H1 (cell line): Measurements from ENCODE around the gene NOM1. TPM values are rescaled to one million over a fixed set of nuclear protein-coding genes. Genes with fewer than 3 reads are reported as not detected.

ENCODE experiments used
- CTCF ChIA-PET: fragments of 300-600 bp; sonication (Branson Sonifier 250); formaldehyde crosslinking; loops from one replicate; lab custom pipeline; 2021; ENCODE audit not compliant: partially characterized antibody; lab: Charles Lee
- POLR2A ChIA-PET: fragments of 300-600 bp; sonication (Branson Sonifier 250); formaldehyde crosslinking; loops from one replicate; lab custom pipeline; 2021; ENCODE audit warnings: inconsistent platforms; ENCODE audit not compliant: partially characterized antibody; lab: Charles Lee
- DNase-seq, 2 experiments: peaks; one replicate each; pipeline versions ENCODE4 v3.0.0 to v3.0.0-alpha.2; 2010 to 2022; ENCODE audit warnings: low spot score in 2 of 2, low read depth in 1 of 2, mixed read lengths in 1 of 2
- FAIRE-seq: peaks from 2 replicates; lab custom pipeline; 2011; peaks lifted over from hg19 to GRCh38; lab: Jason Lieb, UNC
- H2AFZ ChIP-seq: 2 replicates; pipeline ENCODE4 v1.8.1; 2012; ENCODE audit warnings: low read length, inconsistent platforms
- H2AK5ac ChIP-seq: 2 replicates; pipeline ENCODE4 v1.6.1; 2013; ENCODE audit warnings: low read depth, low read length
- H2BK120ac ChIP-seq: replicated peaks from 2 replicates; pipeline ENCODE3; 2013; ENCODE audit warnings: low read depth, low read length, inconsistent platforms
- H2BK12ac ChIP-seq: 2 replicates; pipeline ENCODE4 v1.6.1; 2013; ENCODE audit warnings: low read depth, low read length
- H2BK15ac ChIP-seq: 2 replicates; pipeline ENCODE4 v1.6.1; 2013; ENCODE audit warnings: low read length
- H2BK20ac ChIP-seq: 2 replicates; pipeline ENCODE4 v1.6.1; 2013; ENCODE audit warnings: low read length
- H2BK5ac ChIP-seq: 2 replicates; pipeline ENCODE4 v1.6.1; 2013; ENCODE audit warnings: low read depth, low read length
- H3K14ac ChIP-seq: 2 replicates; pipeline ENCODE4 v1.6.1; 2013; ENCODE audit warnings: inconsistent platforms; ENCODE audit not compliant: insufficient read length
- H3K18ac ChIP-seq: 2 replicates; pipeline ENCODE4 v1.6.1; 2013; ENCODE audit warnings: low read length; ENCODE audit errors: extremely low read depth
- H3K23ac ChIP-seq: 2 replicates; pipeline ENCODE4 v1.6.1; 2013; ENCODE audit warnings: inconsistent platforms; ENCODE audit not compliant: insufficient read length
- H3K23me2 ChIP-seq: 2 replicates; pipeline ENCODE4 v1.6.1; 2013; ENCODE audit warnings: low read depth, low read length
- H3K27ac ChIP-seq: 2 replicates; pipeline ENCODE4 v1.6.1; 2011; ENCODE audit warnings: low read depth, low read length, inconsistent platforms
- H3K27me3 ChIP-seq, 4 experiments: replicated peaks in 1 of 4; 1 replicate in 1 of 4; 2 replicates in 3 of 4; pipeline versions ENCODE4 v1.6.1 to v1.8.1; 2011 to 2013; ENCODE audit warnings: low read length in 3 of 4, mild to moderate bottlenecking in 3 of 4, inconsistent platforms in 2 of 4, mixed read lengths in 2 of 4, moderate library complexity in 1 of 4; ENCODE audit not compliant: control insufficient read depth in 3 of 4, insufficient read depth in 3 of 4; ENCODE audit errors: extremely low read depth in 1 of 4
- H3K36me3 ChIP-seq, 4 experiments: 2 replicates each; pipeline versions ENCODE4 v1.6.1 to v1.8.1; 2011 to 2013; ENCODE audit warnings: mild to moderate bottlenecking in 4 of 4, low read length in 3 of 4, moderate library complexity in 2 of 4, control low read depth in 1 of 4, inconsistent platforms in 1 of 4; ENCODE audit not compliant: insufficient read depth in 4 of 4, control insufficient read depth in 2 of 4
- H3K4ac ChIP-seq: replicated peaks from 2 replicates; pipeline ENCODE3; 2013; ENCODE audit warnings: low read length, low read depth, mixed read lengths, inconsistent platforms; ENCODE audit not compliant: insufficient read length
- H3K4me1 ChIP-seq, 4 experiments: replicated peaks in 1 of 4; 1 replicate in 1 of 4; 2 replicates in 3 of 4; pipeline versions ENCODE4 v1.6.1 to v1.8.1; 2011 to 2013; ENCODE audit warnings: low read length in 3 of 4, inconsistent platforms in 2 of 4, mixed read lengths in 1 of 4; ENCODE audit not compliant: insufficient read depth in 4 of 4, control insufficient read depth in 3 of 4
- H3K4me2 ChIP-seq, 2 experiments: 2 replicates each; pipeline versions ENCODE4 v1.6.1 to v1.8.1; 2011 to 2013; ENCODE audit warnings: low read depth in 2 of 2, low read length in 2 of 2, control low read depth in 1 of 2, inconsistent platforms in 1 of 2, mild to moderate bottlenecking in 1 of 2; ENCODE audit not compliant: insufficient read depth in 1 of 2
- H3K4me3 ChIP-seq, 4 experiments: fragments of 200-600, 300-600 bp in 1 of 4; sonication (generic), shearing (Covaris generic), sonication (Bioruptor Twin) in 1 of 4; 2 replicates each; pipeline versions ENCODE4 v1.5.1 to v1.8.1; 2011 to 2016; ENCODE audit warnings: low read length in 4 of 4, low read depth in 3 of 4, control low read depth in 2 of 4, inconsistent platforms in 2 of 4, mild to moderate bottlenecking in 2 of 4, mixed read lengths in 1 of 4, moderate library complexity in 1 of 4; ENCODE audit not compliant: insufficient read depth in 2 of 4; ENCODE audit errors: extremely low read depth in 1 of 4
- H3K56ac ChIP-seq: replicated peaks from 2 replicates; pipeline ENCODE3; 2013; ENCODE audit warnings: low read depth, mild to moderate bottlenecking, mixed read lengths, low read length, inconsistent platforms; ENCODE audit not compliant: insufficient read length
- H3K79me1 ChIP-seq: 2 replicates; pipeline ENCODE4 v1.6.1; 2013; ENCODE audit warnings: low read depth, low read length, control low read depth
- H3K79me2 ChIP-seq, 2 experiments: 2 replicates each; pipeline versions ENCODE4 v1.6.1 to v1.8.1; 2012 to 2013; ENCODE audit warnings: low read length in 2 of 2, mild to moderate bottlenecking in 2 of 2, inconsistent platforms in 1 of 2; ENCODE audit not compliant: insufficient read depth in 2 of 2, control insufficient read depth in 1 of 2
- H3K9ac ChIP-seq, 4 experiments: replicated peaks in 1 of 4; 1 replicate in 1 of 4; 2 replicates in 3 of 4; pipeline versions ENCODE4 v1.6.1 to v1.8.1; 2011 to 2013; ENCODE audit warnings: low read depth in 3 of 4, low read length in 3 of 4, control low read depth in 2 of 4, mild to moderate bottlenecking in 2 of 4, moderate library complexity in 2 of 4, inconsistent platforms in 1 of 4; ENCODE audit errors: extremely low read depth in 1 of 4
- H3K9me3 ChIP-seq, 2 experiments: 2 replicates each; pipeline versions ENCODE4 v1.6.1 to v1.8.1; 2012 to 2013; ENCODE audit warnings: mild to moderate bottlenecking in 2 of 2, moderate library complexity in 2 of 2, control low read depth in 1 of 2, inconsistent platforms in 1 of 2, low read depth in 1 of 2, low read length in 1 of 2, mixed read lengths in 1 of 2; ENCODE audit not compliant: insufficient read depth in 2 of 2
- H4K20me1 ChIP-seq, 2 experiments: replicated peaks in 1 of 2; 2 replicates each; pipeline versions ENCODE3 to v1.8.1; 2011 to 2013; ENCODE audit warnings: inconsistent platforms in 2 of 2, low read length in 2 of 2, mild to moderate bottlenecking in 1 of 2; ENCODE audit not compliant: insufficient read depth in 2 of 2, control insufficient read depth in 1 of 2
- H4K5ac ChIP-seq: 2 replicates; pipeline ENCODE4 v1.6.1; 2013; ENCODE audit warnings: low read length, low read depth, mixed read lengths, inconsistent platforms; ENCODE audit not compliant: insufficient read length
- H4K8ac ChIP-seq: 2 replicates; pipeline ENCODE4 v1.8.0; 2013; ENCODE audit warnings: mild to moderate bottlenecking, moderate library complexity, low read length, inconsistent platforms; ENCODE audit not compliant: insufficient read depth; ENCODE audit errors: extremely low read depth
- H4K91ac ChIP-seq: replicated peaks from 2 replicates; pipeline ENCODE3; 2013; ENCODE audit warnings: low read length, mixed read lengths, inconsistent platforms; ENCODE audit not compliant: insufficient read length
- CTBP2 ChIP-seq: IDR thresholded peaks from 2 replicates; pipeline ENCODE4 v1.7.0; 2011; ENCODE audit warnings: borderline replicate concordance, mild to moderate bottlenecking, moderate library complexity, mixed read lengths, low read length; ENCODE audit not compliant: insufficient read depth, insufficient read length
- WGBS, 2 experiments: shearing (Covaris generic) in 1 of 2; methylation state at CpG; one replicate each; pipeline versions ENCODE4 v1.1.6 to v1.1.7; 2013 to 2015; ENCODE audit warnings: low lambda C conversion rate in 2 of 2, mixed read lengths in 2 of 2, inconsistent platforms in 1 of 2, low coverage in 1 of 2, missing lambda C conversion rate in 1 of 2; ENCODE audit not compliant: insufficient replicate concordance in 2 of 2, insufficient coverage in 1 of 2, insufficient read length in 1 of 2; ENCODE audit errors: extremely low coverage in 1 of 2, missing lambda C conversion rate in 1 of 2; 5-methylcytosine and 5-hydroxymethylcytosine counted together
- polyA plus RNA-seq, 7 experiments: library from polyadenylated mRNA; depleted of rRNA in 3 of 7; stranded (reverse) in 5 of 7; unstranded in 2 of 7; fragments of >200 nt in 5 of 7; fragments of 200-250 nt in 2 of 7; gene quantifications; 1 replicate in 5 of 7; 2 replicates in 1 of 7; 4 replicates in 1 of 7; pipeline versions ENCODE4 v1.2.1 to v1.2.3, GENCODE V29; 2011 to 2013; ENCODE audit warnings: missing spikeins in 2 of 7, mixed read lengths in 2 of 7
- total RNA-seq: library from RNA; stranded (reverse); fragmentation: NEBNext Ultra II Directional; extraction: Animal tissue kit (Norgen Biotek cat#: 25700); gene quantifications from 2 replicates; pipeline ENCODE4 v1.2.1, GENCODE V29; 2021

Gene NOM1
- total and polyA plus RNA-seq, 2 of the 8 experiments (the other 6 are each of a cell fraction or from before 2014, with no cell fraction given): 10.6 to 29.1 TPM

DNA sequence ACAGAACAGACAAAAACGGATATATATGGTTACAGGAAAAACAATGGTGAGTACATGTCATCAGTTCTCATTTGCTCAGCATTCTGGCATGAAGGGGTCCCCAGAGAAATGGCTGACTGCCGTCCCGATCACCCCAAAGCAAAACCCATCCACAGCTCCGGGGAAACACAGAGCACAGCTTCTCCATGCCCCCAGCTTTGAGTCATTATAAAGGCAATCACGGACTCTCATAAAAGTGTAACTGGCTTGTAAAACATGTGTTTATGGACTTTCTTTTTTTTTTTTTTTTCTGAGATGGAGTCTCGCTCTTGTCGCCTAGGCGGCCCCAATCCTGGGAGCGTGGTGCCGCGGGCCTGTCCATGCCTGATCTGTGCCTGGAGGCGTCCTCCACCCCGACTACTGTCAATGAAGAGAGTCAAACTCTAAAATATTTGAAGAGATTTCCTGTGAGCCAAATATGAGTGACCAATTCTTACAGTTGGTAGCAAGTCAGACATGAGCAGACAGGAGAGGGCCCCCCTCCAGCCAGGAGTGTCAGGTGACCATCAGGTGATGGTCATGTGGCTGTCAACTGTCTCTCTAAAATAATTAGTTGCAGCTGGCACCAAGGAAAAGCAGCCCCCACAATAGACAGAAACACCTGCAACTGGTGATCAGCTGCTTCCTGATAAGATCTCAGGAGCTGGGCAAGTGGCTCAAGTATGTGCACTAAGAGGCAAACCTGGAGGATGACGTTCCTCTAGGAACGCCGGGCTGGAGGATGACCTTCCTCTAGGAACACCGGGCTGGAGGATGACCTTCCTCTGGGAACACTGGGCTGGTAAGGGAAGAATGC, 21.7 kb upstream of the NOM1 start:
- Histone ChIP-seq H3K9ac (no peak overlapping the region), H4K8ac (no peak overlapping the region), H2BK20ac (no peak overlapping the region), H3K27me3 (no peaks in the 10 kb centered on the region), H3K23me2 (no peaks in the 10 kb centered on the region), H2BK5ac (no peak overlapping the region), H3K18ac (no peak overlapping the region), H4K91ac (no peak overlapping the region), H3K4me2 (no peak overlapping the region), H3K79me2 (no peaks in the 10 kb centered on the region), H2BK15ac (no peak overlapping the region), H3K36me3 (no peaks in the 10 kb centered on the region), H3K4me1 (peaks cover 0 to 3% (median 0%) of the 10 kb centered on the region in 4 experiments; a peak in 1 of 7 replicates), H2BK120ac (no peak overlapping the region), H4K20me1 (no peaks in the 10 kb centered on the region), H3K27ac (no peak overlapping the region), H2BK12ac (no peak overlapping the region), H2AFZ (no peak overlapping the region), H3K56ac (no peak overlapping the region), H3K4me3 (no peak overlapping the region), H3K79me1 (no peaks in the 10 kb centered on the region), H3K14ac (no peak overlapping the region), H2AK5ac (no peak overlapping the region), H3K9me3 (no peaks in the 10 kb centered on the region), H3K23ac (no peak overlapping the region), H3K4ac (no peak overlapping the region), H4K5ac (no peak overlapping the region)
- 94% methylated on average over 17 of the region's 17 CpGs; no CpG with 5 or more reads in 1 of the 2 experiments for WGBS, 2 experiments
- POLR2A ChIA-PET: interaction anchor here (0.9 kb wide), 1 partner anchor 22 kb away, joined by 3 read pairs; the partner anchor contains the start of gene NOM1
- DNase-seq (no peak), FAIRE-seq (no peak)
- CTCF ChIA-PET: interaction anchor here (0.6 to 1.4 kb wide), 3 partner anchors 15 to 129 kb away, joined by 3 to 4 read pairs (median 3); no protein-coding TSS in a partner anchor
- no peak for TF ChIP-seq CTBP2
